Spinal cord (tissue), 10 donors: ENCODE measurements around the gene ARID4B. TPM values are rescaled to one million over a fixed set of nuclear protein-coding genes. Genes with fewer than 3 reads are reported as not detected.
A peak's percentile ranks its signal among the peaks of the same experiment; 100 is the strongest.
"Not testable (repeated sequence)": the region's sequence is repeated elsewhere in the genome, so short reads cannot be mapped to it uniquely, and the experiment has no call there.

Experiments
- DNase-seq, 6 donors: peaks; one replicate each; pipeline versions ENCODE4 v3.0.0 to v3.0.0-alpha.2; 2013 to 2015; ENCODE audit warnings: low spot score in 6 of 6, low read depth in 4 of 6
- H3K27ac ChIP-seq: one replicate; pipeline ENCODE4 v1.5.1; 2013; ENCODE audit warnings: low read depth, low read length, control low read depth
- H3K27me3 ChIP-seq: one replicate; pipeline ENCODE4 v1.6.1; 2013; ENCODE audit warnings: low read length; ENCODE audit not compliant: control insufficient read depth, insufficient read depth
- H3K36me3 ChIP-seq: one replicate; pipeline ENCODE4 v1.6.1; 2013; ENCODE audit warnings: low read length; ENCODE audit not compliant: control insufficient read depth, insufficient read depth
- H3K4me1 ChIP-seq: one replicate; pipeline ENCODE4 v1.6.1; 2013; ENCODE audit warnings: low read length; ENCODE audit not compliant: control insufficient read depth, insufficient read depth
- H3K4me3 ChIP-seq: one replicate; pipeline ENCODE4 v1.5.1; 2013; ENCODE audit warnings: low read depth, low read length, control low read depth
- H3K9me3 ChIP-seq: one replicate; pipeline ENCODE4 v1.6.1; 2013; ENCODE audit warnings: low read length; ENCODE audit not compliant: control insufficient read depth, insufficient read depth
- WGBS: methylation state at CpG from one replicate; pipeline ENCODE4 v1.1.5; 2013; ENCODE audit warnings: missing lambda C conversion rate; ENCODE audit not compliant: insufficient coverage; 5-methylcytosine and 5-hydroxymethylcytosine counted together
- polyA plus RNA-seq, 2 donors: library from polyadenylated mRNA; unstranded; fragments of 120-200 nt; gene quantifications; one replicate each; pipeline ENCODE4 v1.2.1, GENCODE V29; 2013; ENCODE audit not compliant: insufficient read length in 2 of 2
- total RNA-seq, 2 donors: library from RNA; depleted of rRNA in 1 of 2; stranded (reverse); fragments of 120-200 nt in 1 of 2; fragments of >200 nt in 1 of 2; gene quantifications; one replicate each; pipeline versions ENCODE4 v1.2.3 to v1.2.4, GENCODE V29; 2013 to 2014
- donor health status: healthy.

Gene ARID4B
- total and polyA plus RNA-seq, 4 donors, result 30.9 to 68.0 (median 45.2) TPM

GRCh38 chr1:235290740-235291502 lies 37.1 kb downstream of the ARID4B start:
- Histone ChIP-seq H3K4me3 (no peak overlapping the region), H3K36me3 (no peaks in the 10 kb centered on the region), H3K27me3 (no peaks in the 10 kb centered on the region), H3K9me3 (no peaks in the 10 kb centered on the region), H3K27ac (no peak overlapping the region), H3K4me1 (peaks cover 2% of the 10 kb centered on the region)
- 79% methylated on average over 5 of the region's 12 CpGs for WGBS
- DNase-seq, result no peak

- Histone ChIP-seq H3K4me1 (peaks cover 4% of the 10 kb centered on the region), H3K27me3 (no peaks in the 10 kb centered on the region), H3K36me3 (no peaks in the 10 kb centered on the region), H3K4me3 (no peak overlapping the region), H3K27ac (no peak overlapping the region), H3K9me3 (no peaks in the 10 kb centered on the region)
- 94% methylated on average over 6 of the region's 12 CpGs for WGBS
- DNase-seq, result no peak
Observed at GRCh38 chr1:235289859-235290739, 37.9 kb downstream of the ARID4B start.

- H3K27me3 ChIP-seq, result no peaks in the 10 kb centered on the region
- H3K4me3 ChIP-seq, result no peak overlapping the region
- no peak for DNase-seq
- WGBS, result 100% methylated on average over 1 of the region's 4 CpGs
- H3K4me1 ChIP-seq, result peaks cover 4% of the 10 kb centered on the region
- no peak overlapping the region for H3K27ac ChIP-seq
- no peaks in the 10 kb centered on the region for H3K36me3 ChIP-seq
- no peaks in the 10 kb centered on the region for H3K9me3 ChIP-seq
Observed at GRCh38 chr1:235287208-235287882, 40.6 kb downstream of the ARID4B start.

DNA sequence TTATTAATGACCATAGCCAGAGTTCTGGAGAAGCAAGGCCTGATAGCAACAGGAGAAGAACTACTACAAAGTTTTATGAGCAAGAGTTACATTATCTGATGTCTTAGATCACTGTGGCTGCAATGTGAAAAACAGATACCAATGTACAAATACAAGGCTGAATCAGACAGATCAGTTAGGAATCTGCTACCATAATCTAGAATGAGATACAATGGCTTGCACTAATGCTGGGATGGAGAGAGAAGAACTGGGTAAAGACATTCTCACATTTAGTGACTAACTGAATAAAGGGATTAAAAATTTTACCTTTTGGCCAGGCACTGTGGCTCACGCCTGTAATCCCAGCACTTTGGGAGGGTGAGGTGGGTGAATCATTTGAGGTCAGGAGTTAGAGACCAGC lies 41.3 kb downstream of the ARID4B start:
- H3K9me3 ChIP-seq, result no peaks in the 10 kb centered on the region
- H3K27me3 ChIP-seq, result no peaks in the 10 kb centered on the region
- H3K27ac ChIP-seq, result no peak overlapping the region
- no peak overlapping the region for H3K4me3 ChIP-seq
- no peak for DNase-seq
- peaks cover 4% of the 10 kb centered on the region for H3K4me1 ChIP-seq
- WGBS, result 100% methylated on average over 1 of the region's 1 CpG
- no peaks in the 10 kb centered on the region for H3K36me3 ChIP-seq

GRCh38 chr1:235284231-235284769 lies 43.7 kb downstream of the ARID4B start:
- Histone ChIP-seq H3K36me3 (peaks cover 4% of the 10 kb centered on the region), H3K4me1 (peaks cover 7% of the 10 kb centered on the region), H3K27me3 (no peaks in the 10 kb centered on the region), H3K9me3 (no peaks in the 10 kb centered on the region), H3K4me3 (no peak overlapping the region), H3K27ac (no peak overlapping the region)
- WGBS, result 100% methylated on average over 2 of the region's 6 CpGs
- peak in 1 of 6 donors; percentile 71 for DNase-seq

DNA sequence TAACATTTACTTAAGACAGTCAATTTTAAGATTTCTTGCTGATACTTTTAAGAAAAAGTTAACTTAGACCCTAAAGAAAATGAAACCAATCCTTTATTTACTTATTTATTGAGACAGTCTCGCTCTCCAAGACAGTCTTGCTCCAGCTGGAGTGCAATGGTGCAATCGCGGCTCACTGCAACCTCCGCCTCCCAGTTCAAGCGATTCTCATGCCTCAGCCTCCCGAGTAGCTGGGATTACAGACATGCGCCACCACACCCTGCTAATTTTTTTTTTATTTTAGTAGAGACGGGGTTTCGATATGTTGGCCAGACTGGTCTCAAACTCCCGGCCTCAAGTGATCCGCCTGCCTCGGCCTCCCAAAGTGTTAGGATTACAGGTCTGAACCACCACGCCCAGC lies 44.3 kb downstream of the ARID4B start:
- WGBS, result 92% methylated on average over 9 of the region's 13 CpGs
- H3K36me3 ChIP-seq, H3K27ac ChIP-seq, H3K4me1 ChIP-seq, DNase-seq, H3K9me3 ChIP-seq, H3K4me3 ChIP-seq, H3K27me3 ChIP-seq: not testable (repeated sequence)

DNA sequence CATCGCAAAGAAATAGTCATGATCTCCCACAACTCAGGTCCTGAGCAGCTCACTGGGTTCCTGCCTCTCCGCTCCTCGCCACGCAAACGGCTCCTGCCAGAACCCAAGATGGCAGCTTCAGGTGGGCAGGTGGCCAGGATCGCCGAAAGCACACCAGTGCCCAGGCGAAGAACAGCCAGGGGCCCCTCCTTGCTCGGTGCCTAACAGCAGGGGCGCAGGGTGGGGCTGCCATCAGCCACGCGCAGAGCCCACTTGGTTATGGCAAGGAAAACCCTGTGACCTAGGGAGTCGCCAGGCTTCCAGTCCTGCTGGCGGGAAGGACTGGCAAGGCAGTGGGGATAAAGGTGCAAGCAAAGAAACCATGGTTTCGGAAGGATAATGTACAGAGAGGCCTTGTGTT lies 47.5 kb downstream of the ARID4B start:
- Histone ChIP-seq H3K27ac (no peak overlapping the region), H3K27me3 (no peaks in the 10 kb centered on the region), H3K9me3 (no peaks in the 10 kb centered on the region), H3K36me3 (peaks cover 4% of the 10 kb centered on the region), H3K4me3 (no peak overlapping the region), H3K4me1 (peaks cover 4% of the 10 kb centered on the region)
- WGBS, result 94% methylated on average over 14 of the region's 15 CpGs
- DNase-seq, result no peak

DNA sequence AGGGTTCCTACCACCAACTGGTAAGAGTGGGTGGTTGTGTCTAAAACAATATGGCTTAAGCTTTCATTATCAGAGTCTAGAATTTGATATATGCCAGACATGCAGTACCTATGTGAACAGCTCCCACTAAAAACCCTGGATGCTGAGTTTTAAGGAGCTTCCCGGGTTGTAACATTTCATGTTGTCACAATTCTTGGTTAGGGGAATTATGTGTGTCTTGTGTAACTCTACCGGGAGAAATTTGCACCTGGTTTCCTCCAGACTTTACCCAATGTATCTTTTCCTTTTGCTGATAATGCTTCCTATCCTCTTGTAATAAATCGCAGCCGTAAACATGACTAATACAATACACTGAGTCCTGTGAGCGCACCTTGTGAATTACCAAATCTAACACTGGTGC lies 48.3 kb downstream of the ARID4B start:
- Histone ChIP-seq H3K27ac (no peak overlapping the region), H3K9me3 (no peaks in the 10 kb centered on the region), H3K4me1 (peaks cover 4% of the 10 kb centered on the region), H3K4me3 (no peak overlapping the region), H3K36me3 (peaks cover 4% of the 10 kb centered on the region), H3K27me3 (no peaks in the 10 kb centered on the region)
- WGBS, result 75% methylated on average over 2 of the region's 5 CpGs
- no peak for DNase-seq

- H3K36me3 ChIP-seq, result peaks cover 4% of the 10 kb centered on the region
- 58% methylated on average over 3 of the region's 5 CpGs for WGBS
- peaks cover 4% of the 10 kb centered on the region for H3K4me1 ChIP-seq
- no peak overlapping the region for H3K4me3 ChIP-seq
- H3K27ac ChIP-seq, result no peak overlapping the region
- H3K9me3 ChIP-seq, result no peaks in the 10 kb centered on the region
- no peak for DNase-seq
- no peaks in the 10 kb centered on the region for H3K27me3 ChIP-seq
Observed at GRCh38 chr1:235278915-235279292, 49.1 kb downstream of the ARID4B start.
